ENCODE data around the gene DPY19L2.
A peak's percentile ranks its signal among the peaks of the same experiment; 100 is the strongest.
"Not testable (repeated sequence)": the region's sequence is repeated elsewhere in the genome, so short reads cannot be mapped to it uniquely, and the experiment has no call there.

Gene DPY19L2

DNA sequence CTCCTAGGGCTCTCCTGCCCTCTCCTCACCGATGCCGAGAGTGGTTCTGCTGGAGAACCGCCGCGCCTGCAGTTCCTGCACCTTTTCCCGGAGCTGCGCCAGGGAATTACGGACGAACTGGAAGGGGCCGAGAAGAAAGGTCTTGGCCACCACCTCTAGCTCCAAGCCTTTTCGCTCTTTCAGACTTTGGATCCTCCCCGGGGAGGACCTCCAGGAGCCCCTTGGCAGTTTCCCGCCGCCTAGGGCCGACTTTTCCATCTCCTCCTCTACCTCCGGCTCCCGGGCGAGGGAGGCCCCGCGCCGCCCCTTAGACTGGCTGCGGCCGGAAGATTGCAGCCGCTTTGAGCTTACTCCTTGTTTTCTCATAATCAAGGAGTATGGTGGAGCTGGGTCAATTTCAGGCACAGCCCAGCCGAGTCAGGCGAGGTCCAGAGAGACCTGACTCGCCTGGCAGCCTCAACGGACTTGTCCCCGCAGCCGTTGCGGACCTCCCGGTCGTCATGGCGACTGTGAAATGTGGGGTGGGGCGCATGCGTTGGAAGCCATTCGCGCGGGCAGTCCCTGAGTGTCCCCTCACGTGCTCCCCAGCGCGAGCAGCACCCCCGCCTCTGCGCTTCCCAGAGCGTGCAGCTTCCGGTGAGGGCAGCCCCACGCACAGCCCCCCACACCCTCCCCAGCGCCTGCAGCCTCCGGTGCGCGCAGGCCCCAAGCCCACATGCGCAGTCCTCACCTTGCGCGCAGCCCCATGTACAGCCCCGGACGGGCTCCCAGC is at the start of gene DPY19L2:
TSS of gene DPY19L2 (minus strand) at position 466 of the 772 bp plus-strand sequence. CDS start at position 366, 100 bp downstream.
- peak; percentile 7 for DNase-seq (ENCODE audit: low spot score)

DNA sequence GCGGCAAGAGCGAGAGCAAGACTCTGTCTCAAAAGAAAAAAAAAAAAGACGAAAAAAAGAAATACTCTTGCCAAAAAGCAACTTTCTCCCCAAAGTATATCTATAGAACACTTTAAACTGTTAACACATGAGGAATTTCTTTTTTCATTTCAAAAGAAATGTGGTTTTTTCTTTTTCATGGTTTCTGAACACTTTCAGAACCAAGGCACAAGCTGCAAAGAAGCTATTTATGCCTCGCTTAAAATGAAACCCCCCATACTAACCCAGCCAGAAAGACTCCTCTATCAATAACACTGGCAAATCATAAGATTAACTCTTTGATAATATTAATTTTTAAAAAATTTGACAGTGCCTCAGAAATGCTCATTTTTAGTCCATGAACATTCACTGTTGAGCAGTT is 48.6 kb upstream of the DPY19L2 start:
- DNase-seq (ENCODE audit: low spot score) = not testable (repeated sequence)

DNA sequence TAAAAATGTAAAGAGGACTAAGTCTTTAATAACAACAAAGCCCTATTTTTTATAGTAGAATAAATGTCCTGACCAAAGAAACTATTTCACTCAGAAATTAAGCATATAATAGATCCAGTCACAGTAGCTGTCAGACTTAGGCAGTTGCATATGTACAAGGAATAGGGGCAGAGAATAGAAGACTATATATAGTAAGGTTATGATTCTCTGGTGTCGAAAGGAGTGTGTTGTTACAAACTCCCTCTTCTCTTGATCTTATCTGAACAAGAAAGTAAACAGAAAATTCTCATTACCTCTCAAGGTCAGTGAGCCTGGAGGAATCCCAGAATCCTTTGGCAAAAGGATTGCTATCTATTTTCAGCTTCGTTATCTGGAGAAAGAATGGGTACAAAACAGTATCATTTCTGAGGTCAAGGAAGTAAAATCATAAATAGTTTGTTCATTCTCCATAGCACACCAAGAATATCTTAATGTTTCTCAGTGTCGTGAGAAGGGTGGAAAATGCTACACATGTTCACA is 46.9 kb upstream of the DPY19L2 start:
- DNase-seq (ENCODE audit: low spot score) = not testable (repeated sequence)

DNA sequence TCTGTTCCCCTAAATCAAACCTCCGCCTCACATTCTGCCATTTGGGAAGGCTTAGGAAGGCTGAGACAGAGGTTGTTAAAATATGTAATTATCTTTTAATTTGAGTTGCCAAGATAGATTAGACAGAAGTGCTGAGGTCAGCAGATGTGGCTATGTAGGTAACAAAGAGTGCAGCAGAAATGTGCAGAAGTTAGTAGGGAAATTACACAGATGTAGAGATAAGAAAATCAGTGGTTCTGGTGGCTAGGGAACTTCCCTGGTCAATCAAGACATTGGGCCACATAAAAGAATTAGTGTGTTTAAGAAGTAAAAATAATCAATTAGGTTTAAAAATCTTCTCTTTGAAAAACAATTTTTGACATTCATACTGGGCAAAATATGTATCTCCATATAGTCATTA is 46.1 kb upstream of the DPY19L2 start:
- not testable (repeated sequence) for DNase-seq (ENCODE audit: low spot score)

DNA sequence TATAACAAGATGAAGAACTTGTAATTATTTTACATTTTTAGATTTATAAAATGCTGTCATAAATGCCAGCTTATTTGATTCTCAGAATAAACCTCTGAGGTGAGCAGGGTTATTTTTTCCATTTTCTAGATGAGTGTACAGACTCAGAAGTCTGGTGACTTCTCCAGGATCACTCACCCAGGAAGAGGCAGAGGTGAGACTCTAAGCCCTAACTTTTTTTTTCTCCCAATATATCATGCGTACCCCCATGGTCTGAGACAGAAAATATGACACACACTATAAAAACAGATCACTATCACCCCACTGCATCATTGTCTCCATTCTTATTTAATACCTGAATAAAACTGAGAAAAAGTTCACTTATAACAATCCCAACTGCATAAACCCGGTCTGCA is 45.4 kb upstream of the DPY19L2 start:
- not testable (repeated sequence) for DNase-seq (ENCODE audit: low spot score)

DNA sequence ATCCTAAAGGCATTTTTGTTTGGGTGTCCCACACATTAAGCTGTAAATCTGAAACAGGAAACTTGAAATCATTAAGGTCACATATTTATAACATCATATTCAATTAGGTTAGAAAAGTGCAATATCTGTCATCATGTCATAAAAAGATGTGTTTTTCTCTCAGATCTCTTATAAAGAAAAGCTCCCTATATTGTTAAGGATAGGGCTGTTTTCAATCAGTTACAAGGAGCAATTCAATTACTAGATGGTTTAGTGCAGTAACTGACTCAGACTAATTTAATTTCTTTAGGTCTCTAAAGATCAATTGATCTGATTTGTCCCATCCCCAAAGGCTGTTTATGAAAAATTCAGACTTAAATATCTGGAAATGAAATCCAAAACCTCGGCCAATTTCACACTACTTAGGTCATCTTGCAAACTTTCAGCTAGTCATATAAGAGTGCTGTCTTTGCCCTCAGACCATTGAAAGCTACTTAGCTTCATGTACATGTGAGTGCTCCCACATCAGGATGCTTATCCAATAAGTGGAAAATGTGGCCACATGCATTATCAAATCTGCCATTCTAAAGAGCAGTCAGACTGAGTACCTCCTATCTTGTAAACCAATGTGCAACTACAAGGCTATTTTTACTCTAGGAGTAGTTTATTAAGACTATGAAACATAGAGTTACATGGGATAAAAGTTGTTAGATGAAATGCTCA is 44.8 kb upstream of the DPY19L2 start:
- not testable (repeated sequence) for DNase-seq (ENCODE audit: low spot score)

DNA sequence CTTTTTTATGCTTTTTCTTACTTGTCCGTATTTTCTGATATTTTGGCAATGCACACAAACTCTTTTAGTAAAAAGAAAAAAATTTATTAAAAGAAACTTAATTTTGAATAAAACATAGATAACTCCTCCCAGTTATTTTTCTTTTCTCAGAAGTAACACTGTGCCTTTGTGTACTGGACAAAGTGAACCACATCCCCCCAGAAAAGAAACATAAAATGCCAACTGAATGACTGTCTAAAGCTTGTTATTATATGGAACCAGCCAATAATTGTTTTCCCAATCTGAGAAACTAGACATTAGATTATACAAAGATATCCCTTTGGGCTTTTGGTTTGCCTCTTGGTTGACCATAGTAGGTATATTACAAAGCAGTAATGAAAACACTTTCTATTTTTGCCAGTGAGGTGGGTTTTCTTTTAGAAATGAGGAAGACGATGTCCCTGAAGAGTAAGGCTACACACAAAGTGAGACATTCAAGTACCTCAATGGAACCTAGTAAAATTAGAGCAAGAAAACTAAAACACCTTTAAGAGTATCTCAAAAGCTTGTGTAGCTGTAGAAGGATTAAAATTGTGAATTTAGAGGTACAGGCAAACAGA is 44.2 kb upstream of the DPY19L2 start:
- DNase-seq (ENCODE audit: low spot score) = not testable (repeated sequence)

DNA sequence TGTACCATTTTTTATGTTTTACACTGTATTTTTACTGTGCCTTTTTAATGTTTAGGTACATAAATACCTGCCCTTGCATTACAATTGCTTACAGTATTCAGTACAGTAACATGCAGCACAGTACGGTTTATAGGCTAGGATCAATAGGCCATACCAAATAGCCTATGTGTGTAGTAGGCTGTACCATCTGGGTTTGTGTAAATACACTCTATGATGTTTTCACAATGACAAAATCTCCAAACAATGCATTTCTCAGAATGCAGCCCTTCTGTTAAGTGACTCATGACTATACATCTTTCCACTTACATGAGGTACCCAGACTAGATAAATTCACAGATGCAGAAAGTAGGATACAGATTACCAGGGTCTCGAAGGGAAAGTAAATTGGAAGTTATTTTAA is 43.0 kb upstream of the DPY19L2 start:
- not testable (repeated sequence) for DNase-seq (ENCODE audit: low spot score)

DNA sequence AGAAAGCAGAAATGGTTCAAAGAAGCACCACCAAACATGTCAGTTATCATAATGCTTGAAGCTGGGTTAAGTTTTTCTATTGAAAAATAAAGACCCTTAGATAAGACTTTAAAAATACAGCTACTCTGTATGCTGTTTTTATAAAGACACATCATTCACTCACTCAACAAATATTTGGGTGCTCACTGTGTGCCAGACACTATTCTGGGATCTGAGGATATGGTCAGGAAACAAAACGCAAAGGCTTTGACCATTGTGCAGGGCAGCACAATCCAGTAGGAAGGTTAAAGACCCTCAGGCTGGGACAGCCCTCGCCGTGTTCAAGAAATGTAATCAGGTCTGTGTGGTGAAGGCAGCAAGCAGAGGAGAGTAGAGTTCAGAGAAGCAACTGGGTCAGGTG is 38.0 kb upstream of the DPY19L2 start:
- DNase-seq (ENCODE audit: low spot score) = no peak

DNA sequence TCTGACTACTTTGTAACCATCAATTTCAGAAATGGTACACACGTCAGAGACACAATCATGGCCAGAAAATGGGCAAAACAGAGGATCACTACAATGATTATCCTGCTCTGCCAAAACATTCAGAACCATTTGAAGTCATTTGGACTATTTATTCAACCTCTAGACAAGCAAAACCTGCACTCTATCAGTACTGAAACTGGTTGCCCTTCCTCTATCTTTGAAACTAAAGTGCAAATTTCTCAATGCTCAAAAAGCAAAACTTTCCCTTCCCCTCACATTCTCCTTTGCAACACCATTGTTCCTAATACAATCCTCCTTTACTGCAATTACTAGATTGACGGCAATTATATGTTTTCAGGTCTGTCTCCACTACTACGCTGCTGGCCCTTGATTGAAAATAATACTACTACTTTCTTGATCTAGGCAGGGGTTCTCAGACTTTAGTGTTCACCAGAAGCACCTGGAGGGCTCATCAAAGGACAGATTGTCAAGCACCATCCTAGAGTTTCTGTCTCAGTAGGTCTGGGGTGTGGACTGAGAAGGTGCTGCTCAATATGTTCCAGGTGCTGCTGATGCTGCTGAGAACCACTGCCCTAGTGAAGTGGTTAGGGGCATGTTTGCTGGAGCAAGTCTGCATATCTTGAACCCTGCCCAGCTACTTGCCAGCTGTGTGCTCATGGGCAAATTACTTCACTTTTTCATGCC is 31.5 kb upstream of the DPY19L2 start:
- not testable (repeated sequence) for DNase-seq (ENCODE audit: low spot score)

DNA sequence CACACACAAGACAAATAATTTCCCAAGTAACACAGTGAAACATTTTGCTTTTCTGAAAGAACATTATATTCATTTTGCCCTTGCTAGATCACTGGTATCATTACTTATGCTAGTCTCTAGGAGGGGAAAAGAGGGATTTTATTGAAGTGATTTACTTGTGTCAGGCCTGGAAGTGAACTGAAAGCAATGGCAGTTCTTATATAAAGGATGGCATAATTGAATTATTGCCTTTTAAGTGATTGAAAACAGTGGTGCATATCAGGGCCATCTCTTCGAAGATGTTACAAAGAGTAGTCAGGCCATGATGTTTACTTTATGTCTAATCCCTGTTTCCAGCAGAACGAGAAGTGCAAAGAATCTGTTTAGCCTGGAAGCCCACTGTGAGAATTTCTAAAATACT is 30.7 kb upstream of the DPY19L2 start:
- not testable (repeated sequence) for DNase-seq (ENCODE audit: low spot score)

DNA sequence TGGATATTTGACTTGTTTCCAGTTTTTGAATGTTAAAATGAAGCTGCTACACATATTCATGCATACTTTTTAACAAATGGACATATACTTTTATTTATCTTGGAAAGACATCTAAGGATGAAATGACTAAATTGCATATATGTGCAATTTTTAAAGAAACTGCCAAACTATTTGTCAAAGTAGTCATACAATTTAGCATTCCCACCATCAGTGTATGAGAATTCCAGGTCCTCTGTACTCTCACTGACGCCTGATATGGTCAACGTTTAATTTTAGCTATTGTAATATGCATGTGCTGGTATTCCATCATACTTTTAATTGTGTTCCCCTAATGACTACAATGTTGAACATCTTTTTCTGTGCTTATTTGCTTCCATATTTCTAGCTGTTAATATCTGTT is 22.5 kb upstream of the DPY19L2 start:
- DNase-seq (ENCODE audit: low spot score) = not testable (repeated sequence)

DNA sequence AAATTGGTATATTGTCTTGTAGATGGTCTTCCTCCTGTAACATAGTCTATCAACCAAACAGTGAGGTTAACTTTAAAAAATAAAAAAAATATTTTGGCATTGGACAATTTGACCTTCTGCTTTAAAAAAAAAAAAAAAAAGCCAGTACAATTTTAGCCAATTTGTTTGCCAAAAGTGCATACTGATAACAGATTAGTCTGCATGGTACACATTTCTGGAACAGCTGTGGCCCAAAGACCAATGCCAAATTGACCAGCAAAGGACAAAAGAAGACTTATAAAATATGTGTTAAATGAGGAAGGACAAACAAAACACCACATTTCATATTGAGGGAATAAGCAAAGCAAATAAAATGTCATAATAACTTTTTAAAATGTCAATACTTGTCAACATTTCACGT is 20.8 kb upstream of the DPY19L2 start:
- not testable (repeated sequence) for DNase-seq (ENCODE audit: low spot score)

DNA sequence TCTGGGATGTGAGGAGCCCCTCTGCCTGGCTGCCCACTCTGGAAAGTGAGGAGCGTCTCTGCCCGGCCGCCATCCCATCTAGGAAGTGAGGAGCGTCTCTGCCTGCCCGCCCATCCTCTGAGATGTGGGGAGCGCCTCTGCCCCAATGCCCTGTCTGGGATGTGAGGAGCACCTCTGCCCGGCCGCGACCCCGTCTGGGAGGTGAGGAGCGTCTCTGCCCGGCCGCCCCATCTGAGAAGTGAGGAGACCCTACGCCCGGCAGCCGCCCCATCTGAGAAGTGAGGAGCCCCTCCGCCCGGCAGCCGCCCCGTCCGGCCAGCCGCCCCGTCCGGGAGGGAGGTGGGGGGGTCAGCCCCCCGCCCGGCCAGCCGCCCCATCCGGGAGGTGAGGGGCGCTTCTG is 18.3 kb upstream of the DPY19L2 start:
- DNase-seq (ENCODE audit: low spot score) = not testable (repeated sequence)

DNA sequence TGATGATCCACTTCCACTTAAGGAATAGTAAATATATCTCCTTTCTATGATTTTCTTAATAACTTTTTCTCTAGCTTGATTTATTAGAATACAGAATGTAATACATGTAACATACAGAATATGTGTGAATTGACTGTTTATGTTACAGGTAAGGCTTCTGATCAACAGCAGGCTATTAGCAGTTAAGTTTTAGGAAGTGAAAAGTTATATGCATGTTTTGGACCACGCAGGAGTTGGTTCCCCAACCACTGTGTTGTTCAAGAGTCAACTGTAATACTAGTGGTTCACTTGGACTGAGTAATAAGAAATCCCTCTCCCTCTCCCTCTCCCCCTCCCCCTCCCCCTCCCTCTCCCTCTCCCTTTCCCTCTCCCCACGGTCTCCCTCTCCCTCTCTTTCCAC is 17.5 kb upstream of the DPY19L2 start:
- DNase-seq (ENCODE audit: low spot score) = not testable (repeated sequence)

DNA sequence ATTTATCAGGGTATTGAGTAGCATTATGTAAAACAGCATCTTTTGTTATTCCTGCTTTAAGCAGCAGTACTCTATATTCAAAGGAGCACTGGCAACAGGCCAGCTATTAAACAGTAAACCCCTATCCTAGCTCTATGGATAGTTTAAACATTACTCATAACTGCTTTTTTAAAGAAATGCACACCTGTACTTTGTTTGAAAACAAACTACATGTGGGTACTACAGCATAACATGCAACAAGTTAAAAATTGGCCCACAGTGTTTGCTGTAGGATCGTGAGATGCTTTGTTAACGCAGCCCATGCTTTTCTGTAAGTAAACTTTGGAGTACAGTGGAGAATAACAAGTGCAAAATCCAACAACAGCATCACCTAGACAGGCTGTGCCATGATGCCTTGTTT is 14.3 kb upstream of the DPY19L2 start:
- not testable (repeated sequence) for DNase-seq (ENCODE audit: low spot score)

DNA sequence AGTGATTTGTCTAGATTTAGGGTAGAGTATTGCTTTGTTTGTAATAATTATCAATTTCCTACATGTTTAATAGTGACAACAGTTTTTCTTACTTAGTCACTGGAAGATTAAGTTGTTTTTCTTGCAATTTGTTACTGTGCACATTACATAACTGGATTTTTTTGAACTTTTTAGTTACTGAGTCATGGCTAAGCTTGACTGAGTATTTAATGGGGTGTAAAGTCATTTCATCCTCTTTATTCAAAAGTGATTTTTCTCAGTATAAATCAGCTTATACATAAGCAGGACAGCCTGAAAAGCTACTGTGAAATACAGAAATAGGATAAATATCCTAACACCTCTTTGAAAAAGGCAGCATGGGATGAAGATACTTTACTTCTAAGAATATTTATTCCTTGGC is 12.5 kb upstream of the DPY19L2 start:
- not testable (repeated sequence) for DNase-seq (ENCODE audit: low spot score)

DNA sequence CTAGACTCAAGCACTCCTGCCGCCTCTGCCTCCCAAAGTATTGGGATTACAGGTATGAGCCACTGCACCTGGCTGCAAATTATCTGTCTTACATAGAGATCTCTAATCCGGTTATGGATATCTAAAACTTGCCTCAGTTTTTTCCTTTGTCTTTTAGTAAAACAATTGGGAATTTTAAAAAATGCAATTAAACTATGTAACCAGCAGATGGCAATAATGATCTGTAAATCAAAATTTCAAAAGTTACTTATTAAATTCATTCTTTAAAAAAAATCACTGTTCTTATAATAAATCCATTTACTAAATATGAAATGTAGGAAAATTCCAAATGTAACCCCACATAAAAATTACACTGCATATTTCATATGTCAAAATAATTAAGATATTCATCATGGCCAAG is 4.3 kb upstream of the DPY19L2 start:
- not testable (repeated sequence) for DNase-seq (ENCODE audit: low spot score)

DNA sequence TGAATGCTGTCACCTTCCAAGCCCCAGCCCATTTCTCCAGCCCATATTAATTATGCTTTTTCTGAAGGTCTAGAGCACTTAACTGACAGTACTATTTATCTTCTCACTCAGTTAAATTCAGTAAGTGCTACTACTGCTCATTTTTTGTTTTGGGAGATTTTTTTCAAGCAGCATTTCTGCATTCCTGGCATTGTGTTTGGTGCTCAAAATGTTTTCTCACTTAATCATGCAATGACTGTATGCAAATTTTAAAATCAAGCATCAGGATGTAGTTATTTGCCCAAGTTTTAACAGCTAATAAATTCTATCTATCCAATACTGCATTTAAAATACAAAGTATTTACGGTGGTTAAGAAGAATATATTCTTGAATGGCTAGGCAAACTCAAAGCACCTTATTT is 1.6 kb upstream of the DPY19L2 start:
- DNase-seq (ENCODE audit: low spot score) = not testable (repeated sequence)

DNA sequence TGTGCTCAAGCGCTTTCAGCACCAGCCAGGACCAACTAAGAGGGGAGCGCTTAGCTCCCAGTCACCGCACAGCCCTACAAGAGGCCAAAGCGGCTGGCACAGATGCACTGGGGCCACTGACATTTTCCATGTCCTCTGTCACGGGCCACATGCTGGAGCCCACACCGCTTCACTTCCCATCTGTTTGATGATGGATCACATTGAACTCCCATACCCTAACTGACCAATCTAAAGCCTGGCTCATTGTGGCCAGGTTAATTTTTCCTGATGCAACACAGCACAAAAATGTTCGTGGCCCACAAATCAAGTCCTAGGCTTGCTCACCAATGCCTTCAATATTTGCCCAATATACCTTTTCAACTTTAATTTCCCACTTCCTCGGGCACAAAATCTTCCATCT is 1.1 kb upstream of the DPY19L2 start:
- not testable (repeated sequence) for DNase-seq (ENCODE audit: low spot score)

DNA sequence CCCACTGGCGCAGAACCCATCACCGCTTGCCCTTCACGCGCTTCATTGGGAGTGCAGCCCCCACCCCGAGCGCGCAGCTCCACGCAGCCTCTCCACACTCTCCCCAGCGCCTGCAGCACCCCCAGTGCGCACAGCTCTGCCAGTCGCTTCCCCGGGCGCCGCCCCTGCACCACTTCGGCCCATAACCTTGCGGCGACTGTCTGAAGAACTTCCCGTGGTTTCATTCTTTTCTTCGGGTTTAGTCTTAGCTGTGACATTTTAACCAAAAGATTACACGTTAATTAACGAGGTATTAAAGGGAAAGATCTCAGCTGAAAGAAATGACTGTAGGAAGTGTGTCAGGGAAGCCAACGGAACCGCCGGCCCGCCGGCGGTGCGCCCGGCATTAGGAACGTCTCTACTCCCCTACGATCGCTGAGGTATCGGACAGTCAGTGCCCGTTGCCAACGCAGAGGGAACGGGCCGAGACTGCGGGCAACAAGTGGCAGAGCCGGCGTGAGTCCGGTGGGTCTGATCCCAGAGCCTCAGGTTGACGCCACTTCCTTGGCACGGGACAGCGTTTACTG is 590 bp upstream of the DPY19L2 start:
- DNase-seq (ENCODE audit: low spot score) = peak; percentile 14

DNA sequence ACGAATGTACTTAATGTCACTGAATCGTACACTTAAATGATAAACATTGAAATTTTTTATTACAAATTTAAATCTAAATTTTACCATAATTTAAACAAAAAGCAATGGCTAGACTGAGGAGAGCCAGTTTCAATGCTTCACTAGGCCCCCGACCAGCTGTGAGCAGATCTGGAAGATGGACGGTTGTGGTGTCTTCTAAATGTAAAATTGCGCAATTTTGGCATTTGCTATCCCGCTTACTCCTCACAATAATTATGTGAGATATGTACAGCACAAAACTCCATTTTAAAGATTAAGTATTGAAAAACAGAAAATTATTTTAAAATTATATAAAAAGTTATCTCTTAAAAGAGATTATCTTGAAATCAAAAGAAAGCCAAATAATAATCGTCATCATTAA is 5.3 kb downstream of the DPY19L2 start:
- not testable (repeated sequence) for DNase-seq (ENCODE audit: low spot score)
